B cell (primary cell): ENCODE results near the gene ELOVL1. TPM values are rescaled to one million over a fixed set of nuclear protein-coding genes. Genes with fewer than 3 reads are reported as not detected.

ENCODE experiments used
- ATAC-seq: fragments of 200-7000 bp; cut with Tn5 transposase; one replicate; pipeline ENCODE4 v1.10.0; 2021; ENCODE audit warnings: low read depth, mild to moderate bottlenecking, moderate number of reproducible peaks, moderate library complexity
- CTCF ChIA-PET: fragments of 350-600 bp; sonication (Branson Sonifier 250); formaldehyde crosslinking; loops from one replicate; lab custom pipeline; 2021; ENCODE audit warnings: antibody characterized with exemption, inconsistent platforms; lab: Charles Lee
- POLR2A ChIA-PET: fragments of 350-600 bp; sonication (Branson Sonifier 250); formaldehyde crosslinking; loops from one replicate; lab custom pipeline; 2021; ENCODE audit warnings: antibody characterized with exemption; lab: Charles Lee
- DNase-seq: peaks from one replicate; pipeline ENCODE4 v3.0.0; 2013
- H2AFZ ChIP-seq: 2 replicates; pipeline ENCODE4 v1.6.1; 2012; ENCODE audit warnings: mild to moderate bottlenecking, low read depth, low read length; ENCODE audit not compliant: insufficient read depth, poor library complexity, severe bottlenecking
- H3K27ac ChIP-seq, 2 donors: 1 replicate in 1 of 2; 2 replicates in 1 of 2; pipeline ENCODE4 v1.5.1; 2012 to 2013; ENCODE audit warnings: low read length in 2 of 2, mild to moderate bottlenecking in 2 of 2, moderate library complexity in 1 of 2
- H3K27me3 ChIP-seq, 4 experiments: fragments of 200-600 bp in 1 of 4; sonication (generic) in 1 of 4; replicated peaks in 1 of 4; 1 replicate in 2 of 4; 2 replicates in 2 of 4; pipeline versions ENCODE4 v1.6.1 to v1.7.0; 2013 to 2016; ENCODE audit warnings: low read length in 3 of 4, mild to moderate bottlenecking in 2 of 4, mixed read lengths in 1 of 4, moderate library complexity in 1 of 4; ENCODE audit not compliant: insufficient read depth in 4 of 4, control insufficient read depth in 3 of 4; ENCODE audit errors: control extremely low read depth in 1 of 4
- H3K36me3 ChIP-seq, 2 experiments: replicated peaks in 1 of 2; 1 replicate in 1 of 2; 2 replicates in 1 of 2; pipeline versions ENCODE4 v1.6.1 to v1.7.1; 2013; ENCODE audit warnings: low read length in 1 of 2; ENCODE audit not compliant: insufficient read depth in 2 of 2, control insufficient read depth in 1 of 2; ENCODE audit errors: control extremely low read depth in 1 of 2, extremely low read depth in 1 of 2
- H3K4me1 ChIP-seq, 2 donors: fragments of 200-600 bp in 1 of 2; sonication (generic) in 1 of 2; 1 replicate in 1 of 2; 2 replicates in 1 of 2; pipeline versions ENCODE4 v1.5.1 to v1.6.1; 2013 to 2017; ENCODE audit warnings: low read length in 2 of 2; ENCODE audit not compliant: control insufficient read depth in 2 of 2, insufficient read depth in 2 of 2
- H3K4me2 ChIP-seq: replicated peaks from 2 replicates; pipeline ENCODE3; 2012; ENCODE audit warnings: mild to moderate bottlenecking, low read depth, low read length; ENCODE audit not compliant: poor library complexity, severe bottlenecking
- H3K4me3 ChIP-seq, 5 experiments: fragments of 200-600 bp in 1 of 5; sonication (generic) in 1 of 5; 1 replicate in 3 of 5; 2 replicates in 2 of 5; pipeline versions ENCODE4 v1.5.1 to v1.7.0; 2011 to 2016; ENCODE audit warnings: low read length in 4 of 5, mild to moderate bottlenecking in 4 of 5, low read depth in 2 of 5, control low read depth in 1 of 5, moderate library complexity in 1 of 5; ENCODE audit not compliant: insufficient read depth in 1 of 5; ENCODE audit errors: control extremely low read depth in 1 of 5, extremely low read depth in 1 of 5
- H3K79me2 ChIP-seq: fragments of 200-600 bp; sonication (generic); one replicate; pipeline ENCODE4 v1.6.0; 2016; ENCODE audit warnings: low read length; ENCODE audit not compliant: control insufficient read depth, insufficient read depth
- H3K9ac ChIP-seq: fragments of 200-600 bp; sonication (generic); 2 replicates; pipeline ENCODE4 v1.6.1; 2017; ENCODE audit warnings: mild to moderate bottlenecking, low read length, moderate library complexity
- H3K9me3 ChIP-seq, 3 donors: one replicate each; pipeline versions ENCODE4 v1.6.1 to v1.7.1; 2013; ENCODE audit warnings: low read length in 2 of 3; ENCODE audit not compliant: control insufficient read depth in 2 of 3, insufficient read depth in 1 of 3; ENCODE audit errors: control extremely low read depth in 1 of 3
- H4K20me1 ChIP-seq: 2 replicates; pipeline ENCODE4 v1.6.0; 2012; ENCODE audit warnings: mild to moderate bottlenecking, low read length; ENCODE audit not compliant: insufficient read depth, control insufficient read depth, poor library complexity, severe bottlenecking
- H3K27ac Mint-ChIP-seq: one replicate; pipeline ENCODE4 v1.8.0; 2021; ENCODE audit warnings: mixed read lengths
- H3K27me3 Mint-ChIP-seq: one replicate; pipeline ENCODE4 v1.8.0; 2021; ENCODE audit warnings: mixed read lengths
- H3K4me1 Mint-ChIP-seq: one replicate; pipeline ENCODE4 v1.8.0; 2021; ENCODE audit warnings: mixed read lengths
- H3K4me3 Mint-ChIP-seq: one replicate; pipeline ENCODE4 v1.8.0; 2021; ENCODE audit warnings: mixed read lengths
- H3K9me3 Mint-ChIP-seq: one replicate; pipeline ENCODE4 v1.8.0; 2022; ENCODE audit warnings: mixed read lengths; ENCODE audit not compliant: insufficient read depth
- EZH2 ChIP-seq: IDR thresholded peaks from 2 replicates; pipeline ENCODE4 v1.6.1; 2012; ENCODE audit warnings: borderline replicate concordance, low read depth, mild to moderate bottlenecking, moderate library complexity, low read length; ENCODE audit not compliant: insufficient read depth, poor library complexity, severe bottlenecking
- WGBS: methylation state at CpG from one replicate; pipeline ENCODE4 v1.1.5; 2013; ENCODE audit warnings: missing lambda C conversion rate; ENCODE audit not compliant: insufficient coverage; 5-methylcytosine and 5-hydroxymethylcytosine counted together
- intact Hi-C: fragments of 100-400 bp; cut with micrococcal nuclease; formaldehyde crosslinking; loops from one replicate; pipeline ENCODE4 v1.10.0; 2022
- polyA minus RNA-seq: library from RNA; depleted of rRNA, polyadenylated mRNA; stranded (reverse); fragments of >200 nt; gene quantifications from 2 replicates; pipeline ENCODE4 v1.2.3, GENCODE V29; 2012
- polyA plus RNA-seq: library from polyadenylated mRNA; depleted of rRNA; stranded (reverse); fragments of >200 nt; gene quantifications from 2 replicates; pipeline ENCODE4 v1.2.3, GENCODE V29; 2012
- total RNA-seq, 2 donors: library from RNA; stranded (reverse); fragments of 120-200 nt in 1 of 2; gene quantifications; 1 replicate in 1 of 2; 2 replicates in 1 of 2; pipeline versions ENCODE4 v1.2.3 to v1.2.4, GENCODE V29; 2013 to 2022
- TF ChIP-seq, protein P1 (sequence below): fragments of 200-600 bp; IDR thresholded peaks from one replicate; pipeline ENCODE4 v1.8.0; 2022; ENCODE audit warnings: antibody characterized with exemption, mild to moderate bottlenecking

ELOVL1 gene
- 65.4 and 66.6 TPM in 2 replicates for total RNA-seq
- 45.5 TPM for total RNA-seq (2013)
- polyA plus RNA-seq = 78.8 and 98.5 TPM in 2 replicates
- polyA minus RNA-seq = 41.1 and 49.2 TPM in 2 replicates

DNA sequence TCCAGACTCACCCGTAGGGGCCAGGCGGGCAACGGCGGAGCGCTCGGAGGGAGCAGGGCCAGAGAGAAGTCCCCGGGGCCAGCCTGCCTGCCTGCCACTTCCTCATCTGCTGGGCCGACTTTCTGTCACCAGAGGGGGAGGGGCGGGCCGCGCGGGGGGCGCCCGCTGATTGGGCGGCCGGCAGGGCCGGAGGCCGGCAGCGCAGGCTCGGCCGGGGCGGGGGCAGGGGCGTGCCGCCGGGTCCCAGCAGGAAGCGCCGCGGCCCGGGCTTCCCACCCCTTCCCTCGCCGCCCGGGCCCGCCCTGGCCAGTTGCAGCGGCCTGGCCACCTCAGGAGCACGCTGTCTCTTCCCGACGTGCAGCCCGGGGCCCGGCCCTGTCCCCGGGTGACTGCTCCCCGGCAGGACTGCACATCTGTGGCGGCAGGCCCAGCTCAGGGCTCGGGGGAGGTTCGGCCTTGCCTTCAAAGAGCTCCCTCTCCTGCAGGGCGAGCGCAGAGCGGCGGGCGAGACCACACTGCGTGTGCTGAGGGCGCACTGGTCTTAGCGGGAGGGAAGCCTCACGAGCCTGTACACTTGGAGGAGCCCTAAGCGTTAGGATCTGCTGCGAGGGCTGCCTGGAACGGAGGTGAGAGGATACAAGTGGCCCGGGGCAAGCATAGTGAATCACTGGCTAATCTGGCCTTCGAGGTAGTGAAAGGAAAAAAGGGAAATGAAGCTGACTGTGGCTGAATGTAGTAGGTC, at the start of gene ELOVL1:
Gene ELOVL1, minus strand, starts transcription at position 108 of the 742 bp plus-strand sequence. CDS start 2,402 bp downstream, outside the sequence.
- peaks cover 18 to 26% of the 10 kb centered on the region in 2 donors for H3K4me1 ChIP-seq
- no peak for TF ChIP-seq EZH2
- TF ChIP-seq, protein P1, sequence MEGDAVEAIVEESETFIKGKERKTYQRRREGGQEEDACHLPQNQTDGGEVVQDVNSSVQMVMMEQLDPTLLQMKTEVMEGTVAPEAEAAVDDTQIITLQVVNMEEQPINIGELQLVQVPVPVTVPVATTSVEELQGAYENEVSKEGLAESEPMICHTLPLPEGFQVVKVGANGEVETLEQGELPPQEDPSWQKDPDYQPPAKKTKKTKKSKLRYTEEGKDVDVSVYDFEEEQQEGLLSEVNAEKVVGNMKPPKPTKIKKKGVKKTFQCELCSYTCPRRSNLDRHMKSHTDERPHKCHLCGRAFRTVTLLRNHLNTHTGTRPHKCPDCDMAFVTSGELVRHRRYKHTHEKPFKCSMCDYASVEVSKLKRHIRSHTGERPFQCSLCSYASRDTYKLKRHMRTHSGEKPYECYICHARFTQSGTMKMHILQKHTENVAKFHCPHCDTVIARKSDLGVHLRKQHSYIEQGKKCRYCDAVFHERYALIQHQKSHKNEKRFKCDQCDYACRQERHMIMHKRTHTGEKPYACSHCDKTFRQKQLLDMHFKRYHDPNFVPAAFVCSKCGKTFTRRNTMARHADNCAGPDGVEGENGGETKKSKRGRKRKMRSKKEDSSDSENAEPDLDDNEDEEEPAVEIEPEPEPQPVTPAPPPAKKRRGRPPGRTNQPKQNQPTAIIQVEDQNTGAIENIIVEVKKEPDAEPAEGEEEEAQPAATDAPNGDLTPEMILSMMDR = peak; percentile 13
- no peaks in the 10 kb centered on the region for H3K27me3 ChIP-seq
- H3K4me2 ChIP-seq = peak within 1 kb of the TSS; percentile 100
- ChIA-PET CTCF (interaction anchor here (0.7 to 2.5 kb wide), 12 partner anchors 10 to 295 kb away, joined by 3 to 14 read pairs (median 4); partner anchors contain the start of genes MED8 and SZT2), POLR2A (interaction anchor here (0.7 to 2.5 kb wide), 11 partner anchors 10 to 601 kb away, joined by 3 to 34 read pairs (median 3); partner anchors contain the start of genes C1orf50, CDC20, HYI and KDM4A)
- peaks cover 52% of the 10 kb centered on the region for H3K79me2 ChIP-seq
- H3K27ac ChIP-seq = peak within 1 kb of the TSS; percentile 74 to 96
- Mint-ChIP-seq H3K4me3 (peak within 1 kb of the TSS; percentile 96), H3K4me1 (peaks cover 45% of the 10 kb centered on the region), H3K27me3 (no peaks in the 10 kb centered on the region), H3K27ac (peak within 1 kb of the TSS; percentile 97), H3K9me3 (no peaks in the 10 kb centered on the region)
- H3K9ac ChIP-seq = peak within 1 kb of the TSS; percentile 86
- H3K36me3 ChIP-seq = peaks cover 0 to 27% of the 10 kb centered on the region in 2 experiments
- peak within 1 kb of the TSS; percentile 87 for H2AFZ ChIP-seq
- WGBS = under 1% methylated on average over 56 of the region's 58 CpGs
- ATAC-seq (peak; percentile 88), DNase-seq (peak; percentile 94)
- H3K4me3 ChIP-seq = peak within 1 kb of the TSS; percentile 64 to 90 (median 81)
- H4K20me1 ChIP-seq = peaks cover 32% of the 10 kb centered on the region
- intact Hi-C loops = loop anchor here (1.0 to 10.0 kb wide), 11 partner anchors 10 to 664 kb away; partner anchors contain the start of genes C1orf50, CDC20, KDM4A and MED8
- H3K9me3 ChIP-seq = no peaks in the 10 kb centered on the region
